ENCODE data around the gene PARVG. TPM values are rescaled to one million over a fixed set of nuclear protein-coding genes. Genes with fewer than 3 reads are reported as not detected.

PARVG gene
- total RNA-seq, 3 donors from 2014 or later: 10.2 to 39.2 (median 26.2) TPM

- intact Hi-C loops (cut with DNase I; ENCODE audit: low total_unique reads): no loop called here
- no peaks in the 10 kb centered on the region for H3K27me3 ChIP-seq
- DNase-seq (ENCODE audit: low spot score in 2 of 2): no peak
- no peak overlapping the region for H3K4me3 ChIP-seq
- H3K9me3 ChIP-seq: peaks cover 16 to 19% of the 10 kb centered on the region in 2 donors
- no peaks in the 10 kb centered on the region for H3K4me1 ChIP-seq
- TF ChIP-seq POLR2AphosphoS5 (IDR thresholded peaks at IDR 0.05): no peak
- no peak for TF ChIP-seq CTCF (IDR thresholded peaks at IDR 0.05)
- no peak for TF ChIP-seq POLR2A (IDR thresholded peaks at IDR 0.05)
- peak overlapping the region in 1 of 2 donors; percentile 38 for H3K27ac ChIP-seq
- no peaks in the 10 kb centered on the region for H3K36me3 ChIP-seq
These were observed 31.5 kb downstream of the PARVG start for GRCh38 chr22:44211946-44212930.

DNA sequence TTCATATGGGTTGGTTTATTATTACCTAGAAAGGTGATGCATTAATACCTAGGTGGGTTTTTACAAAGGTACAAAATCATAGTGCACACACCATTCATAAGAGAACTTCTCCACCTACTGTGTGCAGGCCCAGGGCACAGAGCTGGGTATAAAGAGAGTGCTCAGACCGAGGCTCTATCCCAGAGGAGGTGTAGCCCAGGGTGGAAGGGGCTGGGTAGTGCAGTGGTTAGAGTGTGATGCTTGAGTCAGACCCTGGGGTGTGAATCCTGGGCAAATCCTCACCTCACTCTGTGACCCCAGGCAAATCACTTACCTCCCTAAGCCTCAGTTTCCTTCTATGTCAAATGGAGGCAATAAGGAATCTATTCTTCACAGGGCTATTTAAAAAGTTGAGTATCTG, 32.2 kb downstream of the PARVG start:
- Histone ChIP-seq H3K27ac (no peak overlapping the region), H3K36me3 (no peaks in the 10 kb centered on the region), H3K27me3 (no peaks in the 10 kb centered on the region), H3K4me1 (no peaks in the 10 kb centered on the region), H3K9me3 (peaks cover 16 to 19% of the 10 kb centered on the region in 2 donors), H3K4me3 (no peak overlapping the region)
- TF ChIP-seq POLR2A (IDR thresholded peaks at IDR 0.05) (no peak), POLR2AphosphoS5 (IDR thresholded peaks at IDR 0.05) (no peak), CTCF (IDR thresholded peaks at IDR 0.05) (no peak)
- intact Hi-C loops (cut with DNase I; ENCODE audit: low total_unique reads): no loop called here
- DNase-seq (ENCODE audit: low spot score in 2 of 2): no peak

GRCh38 chr22:44213489-44214043, 32.8 kb downstream of the PARVG start:
- DNase-seq (ENCODE audit: low spot score in 2 of 2): no peak
- Histone ChIP-seq H3K36me3 (no peaks in the 10 kb centered on the region), H3K9me3 (peaks cover 16 to 19% of the 10 kb centered on the region in 2 donors), H3K4me3 (no peak overlapping the region), H3K27ac (no peak overlapping the region), H3K4me1 (no peaks in the 10 kb centered on the region), H3K27me3 (no peaks in the 10 kb centered on the region)
- intact Hi-C loops (cut with DNase I; ENCODE audit: low total_unique reads): no loop called here
- TF ChIP-seq CTCF (IDR thresholded peaks at IDR 0.05): no peak
- TF ChIP-seq POLR2AphosphoS5 (IDR thresholded peaks at IDR 0.05): no peak
- TF ChIP-seq POLR2A (IDR thresholded peaks at IDR 0.05): no peak

GRCh38 chr22:44214187-44214586, 33.5 kb downstream of the PARVG start:
- no peak overlapping the region for H3K4me3 ChIP-seq
- no peaks in the 10 kb centered on the region for H3K36me3 ChIP-seq
- intact Hi-C loops (cut with DNase I; ENCODE audit: low total_unique reads): no loop called here
- H3K27ac ChIP-seq: no peak overlapping the region
- DNase-seq (ENCODE audit: low spot score in 2 of 2): no peak
- peaks cover 16 to 19% of the 10 kb centered on the region in 2 donors for H3K9me3 ChIP-seq
- H3K4me1 ChIP-seq: no peaks in the 10 kb centered on the region
- no peak for TF ChIP-seq CTCF (IDR thresholded peaks at IDR 0.05)
- no peak for TF ChIP-seq POLR2AphosphoS5 (IDR thresholded peaks at IDR 0.05)
- TF ChIP-seq POLR2A (IDR thresholded peaks at IDR 0.05): no peak
- H3K27me3 ChIP-seq: no peaks in the 10 kb centered on the region

DNA sequence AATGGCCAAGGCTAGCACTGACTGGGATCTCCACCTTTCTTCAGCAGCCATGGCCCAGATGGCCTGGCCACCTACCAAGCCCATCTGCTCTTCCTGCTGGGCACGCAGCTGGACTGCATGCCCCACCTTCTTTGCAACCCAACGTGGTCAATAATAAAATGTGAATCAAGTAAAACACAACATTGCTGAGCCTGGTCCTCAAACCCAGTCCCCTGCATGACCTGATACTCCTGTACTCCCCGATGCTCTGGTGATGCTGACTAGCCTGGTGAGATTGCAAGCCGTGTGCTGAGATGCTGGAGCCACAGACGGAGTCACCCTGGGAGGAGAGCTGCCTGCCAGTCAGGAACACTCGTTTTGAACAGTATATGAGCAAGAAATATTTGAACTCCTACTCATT, 34.0 kb downstream of the PARVG start:
- Histone ChIP-seq H3K4me3 (no peak overlapping the region), H3K9me3 (peaks cover 15 to 16% of the 10 kb centered on the region in 2 donors), H3K27me3 (no peaks in the 10 kb centered on the region), H3K27ac (no peak overlapping the region), H3K36me3 (no peaks in the 10 kb centered on the region), H3K4me1 (no peaks in the 10 kb centered on the region)
- TF ChIP-seq CTCF (IDR thresholded peaks at IDR 0.05): no peak
- TF ChIP-seq POLR2AphosphoS5 (IDR thresholded peaks at IDR 0.05): no peak
- TF ChIP-seq POLR2A (IDR thresholded peaks at IDR 0.05): no peak
- intact Hi-C loops (cut with DNase I; ENCODE audit: low total_unique reads): no loop called here
- no peak for DNase-seq (ENCODE audit: low spot score in 2 of 2)

Measured in breast epithelium (tissue), 4 donors.